Lower lobe of right lung (tissue), 2 donors: Measurements from ENCODE around the gene SLC37A2. TPM values are rescaled to one million over a fixed set of nuclear protein-coding genes. Genes with fewer than 3 reads are reported as not detected.

Source experiments
- ATAC-seq, 2 donors: fragments of 200-7000 bp; cut with Tn5 transposase; one replicate each; pipeline ENCODE4 v1.9.1; 2020 to 2022; ENCODE audit warnings: mild to moderate bottlenecking in 2 of 2, moderate library complexity in 2 of 2
- DNase-seq: peaks from one replicate; pipeline ENCODE4 v3.0.0-alpha.2; 2020
- H3K27ac ChIP-seq: fragments of 200-600 bp; one replicate; pipeline ENCODE4 v1.8.0; 2022
- H3K27me3 ChIP-seq: fragments of 200-600 bp; one replicate; pipeline ENCODE4 v1.8.0; 2022; ENCODE audit warnings: low read depth
- H3K36me3 ChIP-seq: fragments of 200-600 bp; one replicate; pipeline ENCODE4 v1.8.0; 2022; ENCODE audit warnings: mild to moderate bottlenecking
- H3K4me1 ChIP-seq: fragments of 200-600 bp; one replicate; pipeline ENCODE4 v1.8.0; 2022
- H3K4me3 ChIP-seq: fragments of 200-600 bp; one replicate; pipeline ENCODE4 v1.8.0; 2022; ENCODE audit warnings: mild to moderate bottlenecking
- H3K9me3 ChIP-seq: fragments of 200-600 bp; one replicate; pipeline ENCODE4 v1.8.0; 2022
- CTCF ChIP-seq: fragments of 200-600 bp; IDR thresholded peaks from one replicate; pipeline ENCODE4 v1.8.0; 2022; ENCODE audit warnings: antibody characterized with exemption, mild to moderate bottlenecking
- intact Hi-C: fragments of 100-400 bp; cut with DNase I; formaldehyde crosslinking; loops from one replicate; pipeline ENCODE4 v1.11.0; 2022
- total RNA-seq: library from RNA; stranded (reverse); fragmentation: NEBNext Ultra II Directional; extraction: Animal tissue kit (Norgen Biotek cat#: 25700); gene quantifications from one replicate; pipeline ENCODE4 v1.2.1, GENCODE V29; 2021
- donor health status: DM: no; HTN: yes; CAD: no; lungs with severe emphysema.

The SLC37A2 gene
- total RNA-seq, 1 donor from 2014 or later = 25.0 TPM

GRCh38 chr11:125090816-125091215, 27.7 kb downstream of the SLC37A2 start:
- no peaks in the 10 kb centered on the region for H3K9me3 ChIP-seq
- H3K36me3 ChIP-seq = peaks cover 7% of the 10 kb centered on the region
- ATAC-seq (no peak), DNase-seq (no peak)
- no peaks in the 10 kb centered on the region for H3K27me3 ChIP-seq
- peaks cover 11% of the 10 kb centered on the region for H3K4me1 ChIP-seq
- H3K27ac ChIP-seq = no peak overlapping the region
- H3K4me3 ChIP-seq = no peak overlapping the region
- TF ChIP-seq CTCF = no peak
- intact Hi-C loops = no loop called here

- Histone ChIP-seq H3K27ac (no peak overlapping the region), H3K9me3 (no peaks in the 10 kb centered on the region), H3K27me3 (no peaks in the 10 kb centered on the region), H3K36me3 (peaks cover 12% of the 10 kb centered on the region), H3K4me3 (no peak overlapping the region), H3K4me1 (peaks cover 11% of the 10 kb centered on the region)
- peak; percentile 43 for DNase-seq
- ATAC-seq = peak; percentile 57 to 77
- TF ChIP-seq CTCF = peak; percentile 56
- intact Hi-C loops = no loop called here
Observed at GRCh38 chr11:125091247-125091876, 28.3 kb downstream of the SLC37A2 start.

- H3K27ac ChIP-seq = no peak overlapping the region
Observed at GRCh38 chr11:125091877-125092664, 29.0 kb downstream of the SLC37A2 start.

GRCh38 chr11:125092669-125093068, 29.6 kb downstream of the SLC37A2 start:
- intact Hi-C loops = no loop called here
- Histone ChIP-seq H3K27ac (no peak overlapping the region), H3K4me3 (no peak overlapping the region), H3K9me3 (no peaks in the 10 kb centered on the region), H3K27me3 (no peaks in the 10 kb centered on the region), H3K4me1 (peaks cover 11% of the 10 kb centered on the region), H3K36me3 (peaks cover 25% of the 10 kb centered on the region)
- DNase-seq = no peak
- no peak for TF ChIP-seq CTCF
- no peak for ATAC-seq

More at GRCh38 chr11:125091877-125092664, 29.0 kb downstream of the SLC37A2 start:
- H3K27me3 ChIP-seq = no peaks in the 10 kb centered on the region
- peaks cover 19% of the 10 kb centered on the region for H3K36me3 ChIP-seq
- DNase-seq (no peak), ATAC-seq (peak in 1 of 2 donors; percentile 39)
- intact Hi-C loops = no loop called here
- TF ChIP-seq CTCF = no peak
- no peak overlapping the region for H3K4me3 ChIP-seq
- H3K9me3 ChIP-seq = no peaks in the 10 kb centered on the region
- H3K4me1 ChIP-seq = peaks cover 11% of the 10 kb centered on the region

GRCh38 chr11:125093502-125093901, 30.4 kb downstream of the SLC37A2 start:
- Histone ChIP-seq H3K27me3 (no peaks in the 10 kb centered on the region), H3K4me1 (peaks cover 11% of the 10 kb centered on the region), H3K36me3 (peaks cover 32% of the 10 kb centered on the region), H3K4me3 (no peak overlapping the region), H3K9me3 (no peaks in the 10 kb centered on the region), H3K27ac (no peak overlapping the region)
- intact Hi-C loops = no loop called here
- no peak for TF ChIP-seq CTCF
- DNase-seq = no peak
- ATAC-seq = no peak
